OCI-M2 (cell line): ENCODE data around the gene CSNK1G1.
A peak's percentile ranks its signal among the peaks of the same experiment; 100 is the strongest.

Experiments
- DNase-seq: peaks from one replicate; lab custom pipeline; 2025; ENCODE audit not compliant: unreplicated experiment; lab: John Stamatoyannopoulos, UW

The CSNK1G1 gene

DNA sequence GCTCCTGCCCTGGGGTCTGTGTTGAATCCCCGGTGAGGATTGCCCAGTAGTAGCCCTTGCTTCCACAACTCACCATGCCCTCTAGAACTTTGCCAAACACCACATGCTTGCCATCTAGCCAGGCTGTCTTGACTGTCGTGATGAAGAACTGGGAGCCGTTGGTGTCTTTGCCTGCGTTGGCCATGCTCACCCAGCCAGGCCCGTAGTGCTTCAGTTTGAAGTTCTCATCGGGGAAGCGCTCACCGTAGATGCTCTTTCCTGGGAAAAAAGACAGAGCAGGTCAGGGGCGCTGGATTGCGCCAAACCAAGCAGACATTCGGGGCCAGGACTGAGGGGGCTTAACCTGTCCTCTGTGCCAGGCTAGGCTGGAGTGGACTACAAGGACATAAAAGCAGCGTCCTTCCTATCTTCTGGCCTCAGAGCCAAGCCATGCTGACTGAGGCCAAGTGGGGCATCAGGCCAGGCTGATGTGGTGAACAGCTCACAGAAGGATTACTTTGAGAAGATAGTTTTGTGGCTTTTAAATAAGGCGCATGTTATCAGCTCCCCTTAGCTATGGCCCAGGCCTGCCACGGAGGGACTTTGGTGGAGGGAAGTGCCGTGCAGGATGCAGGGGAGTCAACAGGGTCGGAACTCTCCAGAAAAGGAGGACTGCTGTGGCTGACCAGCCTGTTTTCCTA is 199.2 kb downstream of the CSNK1G1 start:
- DNase-seq = no peak

- no peak for DNase-seq
Measured at GRCh38 chr15:64155802-64156651, 199.9 kb downstream of the CSNK1G1 start.

DNA sequence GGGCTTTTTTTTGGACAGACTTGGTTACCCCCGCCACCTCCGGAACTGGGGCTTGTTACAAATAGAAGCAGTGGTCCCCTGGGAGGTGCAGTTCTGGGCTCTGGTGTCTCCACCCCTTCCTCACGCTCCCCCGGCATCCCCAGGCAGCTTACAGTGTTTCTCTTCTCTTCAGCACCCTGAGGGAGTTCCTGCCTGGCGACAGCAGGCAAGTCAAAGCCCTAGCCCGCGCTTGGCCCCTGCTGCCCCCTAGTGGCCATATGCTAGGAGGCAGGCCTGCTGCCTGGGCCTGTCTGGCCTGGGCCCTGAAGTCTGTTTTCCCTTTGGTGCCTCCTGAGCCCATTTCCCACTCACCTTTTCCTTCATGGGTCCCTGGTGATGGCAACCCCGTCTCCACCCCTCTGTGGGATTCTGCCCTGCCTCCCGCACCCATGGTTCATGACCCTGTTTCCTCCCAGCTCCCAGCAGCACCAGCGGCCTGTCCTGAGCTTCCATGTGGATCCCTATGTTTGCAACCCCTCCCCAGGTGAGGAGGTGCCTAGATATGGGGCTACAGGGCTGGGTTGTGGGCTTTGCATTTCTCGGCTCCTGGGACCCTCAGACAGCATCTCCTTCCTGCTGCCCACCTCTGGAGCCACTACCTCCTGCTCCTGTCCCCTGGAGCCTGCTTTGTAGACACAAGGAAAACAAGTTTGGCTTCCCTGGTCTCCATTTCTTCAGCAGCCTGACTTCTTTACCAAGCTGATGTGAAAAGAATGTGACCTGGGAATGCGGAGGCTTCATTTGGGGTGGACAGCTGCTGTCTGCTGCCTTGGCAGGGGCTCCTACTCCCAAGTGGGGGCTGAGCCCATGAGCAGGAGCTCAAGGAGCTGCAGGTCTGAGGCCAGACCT is 202.2 kb downstream of the CSNK1G1 start:
- DNase-seq = peak; percentile 60

DNA sequence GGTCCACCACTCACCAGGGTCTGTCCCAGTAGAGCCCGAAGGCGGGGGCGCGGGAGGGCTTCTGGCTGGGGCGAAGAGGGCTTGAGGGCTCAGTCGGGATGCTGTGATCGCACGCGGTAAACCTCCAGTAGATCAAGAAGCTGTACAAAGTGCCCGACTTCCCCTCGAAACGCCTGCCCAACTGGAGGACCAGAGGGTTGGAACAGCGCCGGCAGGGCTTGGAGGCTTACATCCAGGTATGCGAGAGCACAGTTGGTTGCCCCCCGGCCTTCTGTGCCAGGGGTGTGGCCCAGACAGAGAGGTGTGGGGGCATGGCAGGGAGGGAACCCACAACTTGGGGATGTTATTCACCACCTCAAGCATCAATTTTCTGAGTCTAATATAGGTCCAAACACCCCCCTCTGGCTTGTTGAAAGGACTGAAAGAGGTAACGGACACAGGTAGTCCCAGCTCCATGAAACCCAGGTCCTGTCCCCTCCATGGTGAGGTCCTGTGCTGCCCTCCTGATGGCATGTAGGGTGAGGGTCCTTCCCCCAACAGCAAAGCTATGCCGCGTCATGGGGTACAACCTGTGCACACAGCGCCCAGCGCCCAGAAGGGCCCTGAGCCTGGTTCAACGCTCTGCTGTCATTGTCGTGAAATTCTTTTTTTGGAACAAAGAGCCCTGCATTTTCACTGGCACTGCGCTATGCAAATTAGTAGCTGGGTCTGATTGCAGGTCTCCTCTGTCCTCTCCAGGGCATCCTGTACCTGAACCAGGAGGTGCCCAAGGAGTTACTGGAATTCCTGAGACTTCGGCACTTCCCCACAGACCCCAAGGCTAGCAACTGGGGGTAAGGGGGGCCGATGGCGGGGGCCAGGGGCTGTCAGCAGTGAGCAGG is 203.2 kb downstream of the CSNK1G1 start:
- no peak for DNase-seq

- DNase-seq = no peak
Measured at GRCh38 chr15:64151727-64152506, 204.1 kb downstream of the CSNK1G1 start, which contains the start of gene SNX22. Gene SNX22, plus strand, starts transcription at chr15:64151731. Its CDS starts 45 bp downstream, at chr15:64151776.

DNA sequence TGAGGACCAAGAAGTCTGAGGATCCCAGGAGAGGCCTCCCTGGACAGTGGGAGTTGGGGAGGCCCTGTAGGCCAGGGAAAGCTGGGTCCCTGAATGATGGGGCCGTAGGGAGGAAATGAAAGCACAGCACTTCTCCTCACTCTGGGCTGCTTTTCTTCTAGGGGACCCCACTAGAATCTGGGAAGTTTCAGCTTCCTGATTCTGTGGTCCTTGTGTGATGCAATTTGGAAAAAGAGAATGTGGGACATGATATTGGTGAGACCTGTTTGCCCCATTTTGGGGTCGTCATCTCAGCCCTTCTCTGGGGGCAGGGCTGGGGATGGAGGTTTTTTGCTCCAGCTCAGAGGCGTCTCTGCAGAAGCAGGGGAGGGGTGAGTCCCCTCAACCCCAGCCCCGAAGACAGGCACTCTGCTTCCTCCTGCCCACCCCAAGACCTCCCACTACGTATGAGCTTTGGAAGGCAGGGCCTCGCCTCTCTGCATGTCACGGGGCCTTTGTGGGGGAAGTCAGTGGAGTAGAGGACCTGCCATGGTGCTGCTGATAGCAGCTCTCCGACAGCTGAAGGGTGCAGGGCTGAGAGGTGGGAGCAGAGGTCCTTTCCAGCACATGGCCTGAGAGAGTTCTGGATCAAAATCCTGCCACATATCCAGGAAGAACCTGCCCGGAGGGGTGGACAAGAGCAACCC is 205.9 kb downstream of the CSNK1G1 start:
- peak; percentile 36 for DNase-seq

DNA sequence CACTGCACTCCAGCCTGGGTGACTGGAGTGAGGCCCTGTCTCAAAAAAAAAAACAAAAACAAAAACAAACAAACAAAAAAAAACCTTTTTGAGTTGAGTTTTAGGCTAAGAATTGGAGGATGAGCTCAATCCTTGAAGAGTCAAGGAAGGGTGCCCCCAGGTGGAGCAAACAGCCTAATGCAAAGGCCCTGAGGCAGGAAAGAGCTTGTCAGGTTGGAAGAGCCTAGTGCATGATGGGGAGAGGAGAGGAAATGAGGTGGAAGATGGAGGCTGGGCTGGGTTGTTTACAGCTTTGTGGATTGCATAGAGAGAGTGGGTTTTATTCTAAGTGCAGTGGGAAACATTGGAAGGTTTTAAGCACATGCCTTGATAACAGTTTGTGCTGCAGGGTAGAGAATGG is 206.5 kb downstream of the CSNK1G1 start:
- no peak for DNase-seq

DNA sequence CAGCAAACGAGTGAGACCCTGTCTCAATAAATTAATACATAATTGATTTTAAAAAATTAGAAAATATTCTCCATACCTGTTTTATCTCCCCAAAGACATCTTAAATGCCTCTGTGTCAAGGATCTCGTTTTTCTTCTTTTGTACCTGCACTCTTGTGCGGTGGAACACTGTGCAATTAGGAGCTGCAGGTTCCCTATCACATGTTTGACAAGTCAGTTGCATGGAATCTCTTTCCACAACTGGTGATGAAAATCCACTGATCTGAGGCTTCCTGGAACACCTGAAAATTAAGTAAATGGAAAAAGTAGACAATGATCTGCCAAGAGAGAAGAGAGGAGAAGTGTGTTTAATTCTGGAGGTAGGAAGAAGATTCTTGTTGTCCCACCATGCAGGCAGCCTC is 207.4 kb downstream of the CSNK1G1 start:
- no peak for DNase-seq

DNA sequence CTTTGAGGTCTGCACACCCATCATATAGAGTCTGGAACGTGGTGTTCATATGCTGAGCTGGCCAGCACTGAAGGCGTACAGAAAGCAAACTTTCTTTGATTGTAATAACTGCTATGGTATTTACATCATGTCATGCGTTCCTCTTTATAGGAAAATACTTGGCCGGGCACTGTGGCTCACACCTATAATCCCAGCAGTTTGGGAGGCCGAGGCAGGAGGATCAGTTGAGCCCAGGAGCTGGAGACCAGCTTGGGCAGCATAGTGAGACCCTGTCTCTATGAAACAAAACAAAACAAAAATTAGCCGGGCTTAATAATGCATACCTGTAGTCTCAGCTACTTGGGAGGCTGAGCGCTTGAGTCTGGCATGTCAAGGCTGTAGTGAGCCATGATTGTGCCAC is 207.8 kb downstream of the CSNK1G1 start:
- no peak for DNase-seq

GRCh38 chr15:64146885-64147681 is 208.9 kb downstream of the CSNK1G1 start:
- no peak for DNase-seq

GRCh38 chr15:64146520-64146884 is 209.5 kb downstream of the CSNK1G1 start:
- no peak for DNase-seq

- DNase-seq = no peak
Measured at GRCh38 chr15:64146041-64146440, 209.9 kb downstream of the CSNK1G1 start.

DNA sequence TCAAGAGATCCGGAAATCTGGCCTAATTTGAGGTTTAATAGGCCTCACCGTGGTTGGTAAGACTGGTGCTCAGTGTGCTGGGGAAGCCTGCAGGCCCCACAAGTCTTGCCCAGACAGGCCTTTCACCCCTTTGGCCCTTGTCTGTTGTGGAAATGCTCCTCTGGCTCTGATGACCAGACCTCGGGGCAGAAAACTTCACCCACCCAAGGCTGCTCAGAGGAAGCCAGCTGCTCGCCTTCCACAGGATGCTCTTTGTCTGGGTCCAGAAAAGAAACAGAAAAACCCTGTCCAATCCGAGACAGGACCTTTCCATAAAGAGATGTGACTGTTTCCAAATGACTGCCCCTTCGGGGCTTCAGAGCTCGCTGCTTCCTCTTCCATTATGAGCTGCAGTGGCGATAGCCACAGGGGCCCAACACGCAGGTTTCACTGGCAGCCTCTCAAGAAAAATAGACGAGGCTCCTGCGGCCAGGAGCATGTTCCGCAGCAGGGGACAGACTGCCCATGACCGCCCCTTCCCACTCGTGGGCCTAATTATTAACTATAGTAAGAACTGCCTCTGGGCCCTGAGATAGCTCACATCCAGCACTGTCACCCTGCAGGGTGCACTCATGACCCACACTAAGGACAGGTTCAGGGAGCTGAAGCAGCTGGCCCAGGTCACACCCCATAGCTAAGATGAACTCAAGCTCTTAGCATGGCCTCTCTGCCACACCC is 211.2 kb downstream of the CSNK1G1 start:
- no peak for DNase-seq

DNA sequence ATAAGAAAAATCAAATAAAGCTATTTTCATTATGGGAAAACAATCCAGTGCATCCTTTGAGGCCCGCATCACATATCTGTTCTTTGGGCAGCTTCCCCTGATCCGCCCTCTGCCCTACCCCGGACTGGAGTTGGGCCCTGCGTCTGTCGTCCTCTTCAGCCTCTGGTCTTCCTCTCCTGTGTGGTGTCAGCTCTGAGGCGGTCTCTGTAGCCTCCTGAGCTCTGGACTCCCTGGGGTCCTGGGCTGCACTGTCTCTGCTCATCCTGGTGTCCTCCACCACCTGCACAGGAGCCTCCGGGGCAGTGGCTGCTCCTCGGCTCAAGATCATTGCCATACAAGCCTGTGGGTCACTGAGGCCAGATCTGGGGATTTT is 211.8 kb downstream of the CSNK1G1 start:
- no peak for DNase-seq

- no peak for DNase-seq
Measured at GRCh38 chr15:64143276-64143675, 212.7 kb downstream of the CSNK1G1 start.

GRCh38 chr15:64141798-64142512 is 214.0 kb downstream of the CSNK1G1 start:
- DNase-seq = no peak

GRCh38 chr15:64138331-64138941 is 217.5 kb downstream of the CSNK1G1 start:
- no peak for DNase-seq
